ENCODE data around the gene FUT4.
A peak's percentile ranks its signal among the peaks of the same experiment; 100 is the strongest.

Gene FUT4

DNA sequence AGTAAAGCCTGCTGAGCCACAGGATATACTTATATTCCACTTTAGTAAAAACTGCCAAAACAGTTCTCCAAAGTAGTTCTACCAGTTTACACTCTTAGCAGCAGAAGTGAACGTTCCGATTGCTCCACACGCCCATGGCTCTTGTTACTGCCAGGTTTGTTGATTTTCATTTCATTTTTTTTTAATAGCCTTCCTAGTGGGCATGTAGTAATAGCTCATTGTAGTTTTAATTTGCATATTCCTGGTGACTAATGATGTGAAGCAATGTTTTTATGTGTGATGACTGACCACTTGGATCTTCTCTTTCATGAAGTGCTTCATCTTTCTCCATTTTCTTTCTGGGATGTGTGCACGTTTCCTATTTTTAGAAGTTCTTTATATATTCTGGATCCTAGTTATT lies 36.2 kb upstream of the FUT4 start:
- no peak for DNase-seq (ENCODE audit: low spot score)
- TF ChIP-seq, protein P1, sequence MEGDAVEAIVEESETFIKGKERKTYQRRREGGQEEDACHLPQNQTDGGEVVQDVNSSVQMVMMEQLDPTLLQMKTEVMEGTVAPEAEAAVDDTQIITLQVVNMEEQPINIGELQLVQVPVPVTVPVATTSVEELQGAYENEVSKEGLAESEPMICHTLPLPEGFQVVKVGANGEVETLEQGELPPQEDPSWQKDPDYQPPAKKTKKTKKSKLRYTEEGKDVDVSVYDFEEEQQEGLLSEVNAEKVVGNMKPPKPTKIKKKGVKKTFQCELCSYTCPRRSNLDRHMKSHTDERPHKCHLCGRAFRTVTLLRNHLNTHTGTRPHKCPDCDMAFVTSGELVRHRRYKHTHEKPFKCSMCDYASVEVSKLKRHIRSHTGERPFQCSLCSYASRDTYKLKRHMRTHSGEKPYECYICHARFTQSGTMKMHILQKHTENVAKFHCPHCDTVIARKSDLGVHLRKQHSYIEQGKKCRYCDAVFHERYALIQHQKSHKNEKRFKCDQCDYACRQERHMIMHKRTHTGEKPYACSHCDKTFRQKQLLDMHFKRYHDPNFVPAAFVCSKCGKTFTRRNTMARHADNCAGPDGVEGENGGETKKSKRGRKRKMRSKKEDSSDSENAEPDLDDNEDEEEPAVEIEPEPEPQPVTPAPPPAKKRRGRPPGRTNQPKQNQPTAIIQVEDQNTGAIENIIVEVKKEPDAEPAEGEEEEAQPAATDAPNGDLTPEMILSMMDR (conservative IDR thresholded peaks at IDR 0.05; ENCODE audit: low read depth), result no peak
- no peak overlapping the region for H3K27ac ChIP-seq
- ChIA-PET CTCF (no interaction called here), POLR2A (ENCODE audit: low non-redundant PET) (no interaction called here)

- H3K27ac ChIP-seq, result no peak within 1 kb of the TSS
- TF ChIP-seq, protein P1 (conservative IDR thresholded peaks at IDR 0.05; ENCODE audit: low read depth), result no peak
- ChIA-PET POLR2A (ENCODE audit: low non-redundant PET) (no interaction called here), CTCF (interaction anchor here (0.9 kb wide), 1 partner anchor 617 kb away, joined by 4 read pairs; no protein-coding TSS in a partner anchor)
- DNase-seq (ENCODE audit: low spot score), result peak; percentile 24
These were observed 31.6 kb upstream of the FUT4 start, which contains the start of gene C11orf97 for GRCh38 chr11:94511932-94512781. TSS of gene C11orf97 (plus strand) at chr11:94512461. CDS start at chr11:94512529, 68 bp downstream.

DNA sequence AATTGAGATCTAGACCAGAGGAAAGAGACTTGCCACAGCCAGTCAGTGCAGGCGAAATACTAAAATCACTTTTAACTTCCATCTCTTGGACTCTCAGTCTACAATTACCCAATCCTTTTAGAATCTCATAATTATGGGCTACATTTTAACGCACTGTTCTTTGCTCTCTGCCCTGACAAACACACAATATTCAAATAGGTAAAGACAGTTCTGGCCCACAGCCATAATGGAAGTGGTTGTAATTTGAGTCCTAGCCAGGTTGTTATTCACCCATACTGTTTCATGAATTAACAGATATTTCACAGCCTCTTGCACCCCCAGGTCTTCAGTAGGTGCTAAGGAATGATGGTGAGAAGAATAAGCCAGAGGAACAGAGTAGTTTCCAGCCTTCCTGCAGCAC lies 30.6 kb upstream of the FUT4 start:
- ChIA-PET POLR2A (ENCODE audit: low non-redundant PET) (no interaction called here), CTCF (no interaction called here)
- peak; percentile 39 for DNase-seq (ENCODE audit: low spot score)
- H3K27ac ChIP-seq, result no peak overlapping the region
- TF ChIP-seq, protein P1 (conservative IDR thresholded peaks at IDR 0.05; ENCODE audit: low read depth), result no peak

DNA sequence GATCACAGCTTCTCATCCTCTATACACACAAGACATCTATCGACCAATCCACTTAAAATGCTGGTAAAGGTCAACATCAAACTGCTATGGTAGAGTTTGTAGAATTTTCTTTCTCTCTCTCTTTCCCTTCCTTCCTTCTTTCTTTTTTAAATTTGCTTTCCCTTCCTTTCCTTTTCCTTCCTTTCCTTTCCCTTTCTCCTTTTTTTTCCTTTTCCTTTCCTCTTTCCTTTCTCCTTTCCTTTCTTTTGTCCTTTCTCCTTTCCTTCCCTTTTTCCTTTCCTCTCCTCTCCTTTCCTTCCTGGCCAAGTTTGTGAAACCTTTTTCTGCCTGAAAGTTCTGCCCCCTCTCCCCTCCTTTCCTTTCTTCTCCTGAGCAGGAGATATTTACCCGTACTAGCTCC lies 28.3 kb upstream of the FUT4 start:
- no peak overlapping the region for H3K27ac ChIP-seq
- CTCF ChIA-PET, result interaction anchor here (1.1 kb wide), 1 partner anchor 88 kb away, joined by 3 read pairs; no protein-coding TSS in a partner anchor
- DNase-seq (ENCODE audit: low spot score), result no peak
- POLR2A ChIA-PET (ENCODE audit: low non-redundant PET), result no interaction called here
- TF ChIP-seq, protein P1 (conservative IDR thresholded peaks at IDR 0.05; ENCODE audit: low read depth), result no peak

- ChIA-PET CTCF (interaction anchor here (0.6 kb wide), 1 partner anchor 216 kb away, joined by 3 read pairs; no protein-coding TSS in a partner anchor), POLR2A (ENCODE audit: low non-redundant PET) (no interaction called here)
- DNase-seq (ENCODE audit: low spot score), result no peak
- no peak overlapping the region for H3K27ac ChIP-seq
- TF ChIP-seq, protein P1 (conservative IDR thresholded peaks at IDR 0.05; ENCODE audit: low read depth), result no peak
These were observed 27.0 kb upstream of the FUT4 start for GRCh38 chr11:94516725-94517124.

DNA sequence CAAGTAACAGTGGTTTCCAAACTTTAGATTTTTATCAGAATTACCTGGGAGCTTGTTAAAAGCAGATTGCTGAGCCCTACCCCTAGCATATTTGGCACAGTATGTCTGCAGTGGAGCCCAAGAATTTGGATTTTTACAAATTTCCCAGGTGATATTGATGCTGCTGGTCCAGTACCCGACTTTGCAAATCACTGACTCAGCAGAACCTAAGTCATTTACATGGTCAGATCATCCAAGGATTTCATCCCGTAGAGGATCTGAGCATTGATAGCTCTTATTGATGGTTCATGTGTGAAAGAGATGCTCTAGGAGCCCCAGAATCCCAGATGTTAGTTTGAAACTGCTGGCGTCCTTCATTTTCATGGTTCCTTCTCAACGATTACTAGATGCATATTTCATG lies 25.4 kb upstream of the FUT4 start:
- no peak overlapping the region for H3K27ac ChIP-seq
- ChIA-PET POLR2A (ENCODE audit: low non-redundant PET) (no interaction called here), CTCF (interaction anchor here (0.6 to 1.0 kb wide), 3 partner anchors 33 to 89 kb away, joined by 3 read pairs; no protein-coding TSS in a partner anchor)
- no peak for DNase-seq (ENCODE audit: low spot score)
- TF ChIP-seq, protein P1 (conservative IDR thresholded peaks at IDR 0.05; ENCODE audit: low read depth), result no peak

Measured in RWPE1 (cell line).